ENCODE data around the gene SGMS2.
"Not testable (repeated sequence)": the region's sequence is repeated elsewhere in the genome, so short reads cannot be mapped to it uniquely, and the experiment has no call there.

The SGMS2 gene

GRCh38 chr4:107916623-107917022 is 91.9 kb downstream of the SGMS2 start:
- DNase-seq: no peak

- no peak for DNase-seq
Observed at GRCh38 chr4:107917500-107917899, 92.8 kb downstream of the SGMS2 start.

- DNase-seq: no peak
Observed at GRCh38 chr4:107922486-107923473, 98.0 kb downstream of the SGMS2 start.

- not testable (repeated sequence) for DNase-seq
Observed at GRCh38 chr4:107925713-107926112, 101.0 kb downstream of the SGMS2 start.

- not testable (repeated sequence) for DNase-seq
Observed at GRCh38 chr4:107926875-107927274, 102.1 kb downstream of the SGMS2 start.

GRCh38 chr4:107930821-107931774 is 106.4 kb downstream of the SGMS2 start, which contains the start of gene CYP2U1:
TSS of gene CYP2U1 (plus strand) at chr4:107931549. CDS start at chr4:107931644, 95 bp downstream.
- DNase-seq: peak; percentile 62

- no peak for DNase-seq
Observed at GRCh38 chr4:107931775-107932321, 107.1 kb downstream of the SGMS2 start.

- DNase-seq: no peak
Observed at GRCh38 chr4:107935246-107935645, 110.5 kb downstream of the SGMS2 start.

- DNase-seq: no peak
Observed at GRCh38 chr4:107937040-107937439, 112.3 kb downstream of the SGMS2 start.

- no peak for DNase-seq
Observed at GRCh38 chr4:107939307-107939706, 114.6 kb downstream of the SGMS2 start.

- DNase-seq: no peak
Observed at GRCh38 chr4:107945809-107946208, 121.1 kb downstream of the SGMS2 start.

- no peak for DNase-seq
Observed at GRCh38 chr4:107950746-107951540, 126.2 kb downstream of the SGMS2 start.

GRCh38 chr4:107951551-107951950 is 126.8 kb downstream of the SGMS2 start:
- DNase-seq: no peak

GRCh38 chr4:107956011-107956410 is 131.3 kb downstream of the SGMS2 start:
- DNase-seq: no peak

Measured in COR-L47 (cell line).